GM12875 (cell line): ENCODE measurements around the gene ARHGEF28.

Source experiments
- H3K4me3 ChIP-seq: one replicate; pipeline ENCODE4 v1.5.1; 2011; ENCODE audit warnings: low read depth, low read length, control low read depth
- TF ChIP-seq, protein P1 (sequence below): IDR thresholded peaks from 2 replicates; pipeline ENCODE4 v1.5.1; 2011; ENCODE audit warnings: low read depth, mild to moderate bottlenecking, control low read depth, inconsistent platforms, low read length, moderate library complexity, borderline replicate concordance; ENCODE audit not compliant: insufficient read depth

The ARHGEF28 gene

DNA sequence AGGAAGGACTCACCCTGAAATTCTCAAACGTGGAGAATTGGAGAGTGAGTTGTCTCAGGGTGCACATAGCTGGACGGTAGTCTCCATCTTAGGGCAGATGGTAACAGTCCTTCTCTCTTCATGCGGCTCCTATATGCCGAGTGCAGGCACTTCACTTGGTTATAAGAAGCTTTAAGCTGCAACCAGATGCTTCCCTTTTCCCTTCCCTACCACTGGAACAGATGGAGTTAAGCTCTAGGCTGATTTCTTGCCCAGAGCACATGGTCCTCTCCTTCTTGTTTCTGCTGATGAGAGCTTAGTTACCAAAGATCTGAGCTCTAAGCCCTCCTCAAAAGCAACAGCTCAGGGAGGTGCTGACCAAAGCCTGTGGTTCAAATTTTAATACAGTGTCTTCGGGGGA is 355.7 kb downstream of the ARHGEF28 start:
- no peak overlapping the region for H3K4me3 ChIP-seq
- TF ChIP-seq, protein P1, sequence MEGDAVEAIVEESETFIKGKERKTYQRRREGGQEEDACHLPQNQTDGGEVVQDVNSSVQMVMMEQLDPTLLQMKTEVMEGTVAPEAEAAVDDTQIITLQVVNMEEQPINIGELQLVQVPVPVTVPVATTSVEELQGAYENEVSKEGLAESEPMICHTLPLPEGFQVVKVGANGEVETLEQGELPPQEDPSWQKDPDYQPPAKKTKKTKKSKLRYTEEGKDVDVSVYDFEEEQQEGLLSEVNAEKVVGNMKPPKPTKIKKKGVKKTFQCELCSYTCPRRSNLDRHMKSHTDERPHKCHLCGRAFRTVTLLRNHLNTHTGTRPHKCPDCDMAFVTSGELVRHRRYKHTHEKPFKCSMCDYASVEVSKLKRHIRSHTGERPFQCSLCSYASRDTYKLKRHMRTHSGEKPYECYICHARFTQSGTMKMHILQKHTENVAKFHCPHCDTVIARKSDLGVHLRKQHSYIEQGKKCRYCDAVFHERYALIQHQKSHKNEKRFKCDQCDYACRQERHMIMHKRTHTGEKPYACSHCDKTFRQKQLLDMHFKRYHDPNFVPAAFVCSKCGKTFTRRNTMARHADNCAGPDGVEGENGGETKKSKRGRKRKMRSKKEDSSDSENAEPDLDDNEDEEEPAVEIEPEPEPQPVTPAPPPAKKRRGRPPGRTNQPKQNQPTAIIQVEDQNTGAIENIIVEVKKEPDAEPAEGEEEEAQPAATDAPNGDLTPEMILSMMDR = no peak

DNA sequence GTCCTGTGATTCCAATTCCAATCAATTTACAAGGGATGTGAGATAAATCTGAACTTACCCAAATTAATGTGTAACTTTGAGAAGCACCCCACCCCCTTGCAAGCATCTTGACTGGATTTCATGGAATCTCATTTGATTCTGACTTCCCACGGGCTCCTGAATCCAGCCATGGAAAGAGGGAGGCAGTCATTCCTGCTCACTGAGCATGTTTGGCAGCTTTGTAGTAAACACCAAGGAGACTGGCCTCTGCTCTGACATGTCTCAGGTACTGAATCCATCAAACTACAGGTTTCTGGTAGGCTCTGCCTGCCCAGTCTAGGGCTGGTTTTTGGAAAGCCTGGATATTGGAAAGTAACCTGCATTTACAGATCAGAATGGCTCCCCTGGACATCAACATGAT is 357.6 kb downstream of the ARHGEF28 start:
- H3K4me3 ChIP-seq = no peak overlapping the region
- TF ChIP-seq, protein P1 = no peak

DNA sequence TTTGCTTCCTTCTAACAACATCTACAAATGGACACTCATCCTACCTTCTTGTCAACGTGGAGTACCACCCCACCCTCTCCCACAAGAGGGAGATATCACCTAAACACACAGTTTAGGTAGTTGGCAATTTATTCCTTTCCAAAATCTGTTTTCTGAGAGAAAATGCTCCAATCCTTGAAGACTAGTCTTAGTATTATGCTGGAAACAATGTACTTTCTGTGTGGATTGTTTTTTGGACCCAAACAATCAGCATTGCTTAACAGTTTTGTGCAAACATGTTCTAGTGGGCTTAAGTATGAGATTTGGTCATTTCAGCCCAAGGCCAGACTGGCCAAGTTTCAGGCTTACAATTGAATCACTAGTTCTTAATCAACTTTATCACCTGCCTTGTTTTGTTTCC is 359.1 kb downstream of the ARHGEF28 start:
- TF ChIP-seq, protein P1 = no peak
- no peak overlapping the region for H3K4me3 ChIP-seq

DNA sequence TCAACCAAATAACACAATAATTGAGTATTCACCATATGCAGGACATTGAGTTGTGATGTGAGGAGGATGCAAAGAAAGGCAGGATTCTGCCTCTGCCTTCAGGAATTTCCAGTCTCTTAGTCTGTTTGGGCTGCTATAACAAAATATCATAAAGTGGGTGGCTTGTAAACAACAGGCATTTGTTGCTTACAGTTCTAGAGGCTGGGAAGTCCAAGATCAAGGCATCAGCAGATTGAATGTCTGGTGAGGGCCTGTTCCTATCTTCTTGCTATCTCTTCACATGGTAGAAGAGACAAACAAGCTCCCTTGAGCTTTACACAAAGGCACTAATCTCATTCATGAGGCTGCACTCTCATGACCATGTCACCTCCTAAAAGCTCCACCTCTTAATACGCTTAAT is 360.7 kb downstream of the ARHGEF28 start:
- H3K4me3 ChIP-seq = no peak overlapping the region
- TF ChIP-seq, protein P1 = no peak

DNA sequence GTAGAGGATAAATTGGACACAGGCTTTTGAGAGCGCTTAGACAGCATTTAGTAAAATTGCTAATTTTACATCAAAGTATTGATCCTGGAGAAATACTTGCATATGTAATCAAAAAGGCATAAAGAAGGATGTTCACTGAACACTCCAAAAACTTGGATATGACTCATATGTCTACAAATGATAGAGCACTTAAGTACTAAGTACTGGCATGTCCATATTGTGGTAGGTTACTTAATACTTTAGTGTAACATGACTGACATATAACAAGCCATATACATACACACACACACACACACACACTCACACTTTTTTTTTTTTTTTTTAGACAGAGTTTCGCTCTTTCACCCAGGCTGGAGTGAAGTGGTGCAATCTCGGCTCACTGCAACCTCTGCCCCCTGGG is 361.9 kb downstream of the ARHGEF28 start:
- TF ChIP-seq, protein P1 = no peak
- H3K4me3 ChIP-seq = no peak overlapping the region

DNA sequence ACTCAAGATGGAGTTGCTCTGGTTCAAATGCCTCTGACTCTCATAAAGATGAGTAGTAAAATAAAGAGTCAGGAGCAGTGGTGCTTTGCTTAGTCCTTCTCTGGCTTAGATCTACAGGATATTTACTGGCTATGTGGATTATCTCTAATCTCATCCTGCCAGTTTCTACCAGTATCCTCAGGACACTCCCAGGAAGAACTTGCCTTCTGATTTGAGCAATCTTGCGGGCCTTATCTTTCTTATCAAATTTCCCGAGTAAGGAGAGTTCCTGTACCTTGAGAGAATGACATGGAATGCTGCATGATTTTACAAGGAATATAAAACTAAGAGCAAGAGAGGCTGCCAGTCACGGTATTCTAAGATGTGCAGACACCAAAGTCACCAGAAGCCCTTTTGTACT is 364.0 kb downstream of the ARHGEF28 start:
- H3K4me3 ChIP-seq = no peak overlapping the region
- TF ChIP-seq, protein P1 = no peak
